ENCODE measurements around the gene BCAN. TPM values are rescaled to one million over a fixed set of nuclear protein-coding genes. Genes with fewer than 3 reads are reported as not detected.

BCAN gene
- total RNA-seq, 4 donors from 2014 or later: not detected

DNA sequence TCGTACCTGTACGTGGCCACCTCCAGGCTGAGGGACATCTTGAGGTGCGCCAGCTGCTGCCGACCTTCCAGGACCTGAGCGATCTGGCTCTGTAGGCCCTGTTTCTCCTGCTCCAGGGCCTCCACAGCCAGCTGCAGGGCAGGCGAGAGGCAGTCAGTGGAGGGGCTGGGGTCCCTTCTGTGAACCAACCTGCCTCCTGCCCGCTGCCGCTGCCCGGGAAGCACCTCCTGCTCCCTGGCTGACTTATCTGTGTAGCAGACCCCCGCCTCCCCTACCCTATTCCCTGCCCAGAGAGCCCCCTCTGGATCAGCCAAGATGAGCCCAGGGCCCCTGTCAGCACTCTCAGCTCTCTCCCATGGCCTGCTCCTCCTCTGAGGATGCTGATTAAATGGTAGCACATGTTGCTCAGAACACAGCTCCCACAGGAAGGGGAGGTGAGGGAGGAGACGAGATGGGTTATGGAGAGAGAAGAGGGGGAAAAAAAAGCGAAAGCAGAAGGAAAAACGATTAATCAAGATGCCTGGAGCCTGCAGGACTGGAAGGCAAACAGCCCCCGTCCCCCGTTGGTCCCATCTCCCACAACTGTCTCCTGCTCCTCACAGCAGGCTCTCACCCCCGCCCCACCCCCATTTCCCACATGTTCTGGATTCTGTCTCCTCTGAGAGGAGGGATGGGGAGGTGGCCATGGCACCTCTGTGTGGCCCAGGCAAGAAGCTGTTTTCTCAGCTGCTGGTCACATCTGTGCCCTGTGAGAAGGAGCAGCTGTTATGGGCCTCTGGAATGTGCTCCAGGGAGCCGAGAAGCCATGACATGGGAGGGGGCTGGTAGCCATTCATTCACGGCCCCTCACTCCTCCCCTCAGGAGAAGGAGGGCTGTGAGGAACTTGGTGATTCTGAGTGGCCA, 33.5 kb downstream of the BCAN start:
- Histone ChIP-seq H3K27me3 (peaks cover 0 to 90% (median 0%) of the 10 kb centered on the region in 4 donors), H3K4me1 (peaks cover 13 to 45% (median 21%) of the 10 kb centered on the region in 3 donors), H3K4me3 (peak overlapping the region in 3 of 4 donors; percentile 42 to 62 (median 44)), H3K36me3 (peaks cover 0 to 7% (median 0%) of the 10 kb centered on the region in 3 donors), H3K9me3 (no peaks in the 10 kb centered on the region), H3K27ac (peak overlapping the region; percentile 25 to 76 (median 55))
- no peak for DNase-seq
- no peak for TF ChIP-seq POLR2A (IDR thresholded peaks at IDR 0.05)
- TF ChIP-seq, protein P1, sequence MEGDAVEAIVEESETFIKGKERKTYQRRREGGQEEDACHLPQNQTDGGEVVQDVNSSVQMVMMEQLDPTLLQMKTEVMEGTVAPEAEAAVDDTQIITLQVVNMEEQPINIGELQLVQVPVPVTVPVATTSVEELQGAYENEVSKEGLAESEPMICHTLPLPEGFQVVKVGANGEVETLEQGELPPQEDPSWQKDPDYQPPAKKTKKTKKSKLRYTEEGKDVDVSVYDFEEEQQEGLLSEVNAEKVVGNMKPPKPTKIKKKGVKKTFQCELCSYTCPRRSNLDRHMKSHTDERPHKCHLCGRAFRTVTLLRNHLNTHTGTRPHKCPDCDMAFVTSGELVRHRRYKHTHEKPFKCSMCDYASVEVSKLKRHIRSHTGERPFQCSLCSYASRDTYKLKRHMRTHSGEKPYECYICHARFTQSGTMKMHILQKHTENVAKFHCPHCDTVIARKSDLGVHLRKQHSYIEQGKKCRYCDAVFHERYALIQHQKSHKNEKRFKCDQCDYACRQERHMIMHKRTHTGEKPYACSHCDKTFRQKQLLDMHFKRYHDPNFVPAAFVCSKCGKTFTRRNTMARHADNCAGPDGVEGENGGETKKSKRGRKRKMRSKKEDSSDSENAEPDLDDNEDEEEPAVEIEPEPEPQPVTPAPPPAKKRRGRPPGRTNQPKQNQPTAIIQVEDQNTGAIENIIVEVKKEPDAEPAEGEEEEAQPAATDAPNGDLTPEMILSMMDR (IDR thresholded peaks at IDR 0.05): no peak
- intact Hi-C loops (cut with DNase I): no loop called here
- WGBS, 2 donors: 59 to 69% methylated on average over 9 to 12 of the region's 18 CpGs

DNA sequence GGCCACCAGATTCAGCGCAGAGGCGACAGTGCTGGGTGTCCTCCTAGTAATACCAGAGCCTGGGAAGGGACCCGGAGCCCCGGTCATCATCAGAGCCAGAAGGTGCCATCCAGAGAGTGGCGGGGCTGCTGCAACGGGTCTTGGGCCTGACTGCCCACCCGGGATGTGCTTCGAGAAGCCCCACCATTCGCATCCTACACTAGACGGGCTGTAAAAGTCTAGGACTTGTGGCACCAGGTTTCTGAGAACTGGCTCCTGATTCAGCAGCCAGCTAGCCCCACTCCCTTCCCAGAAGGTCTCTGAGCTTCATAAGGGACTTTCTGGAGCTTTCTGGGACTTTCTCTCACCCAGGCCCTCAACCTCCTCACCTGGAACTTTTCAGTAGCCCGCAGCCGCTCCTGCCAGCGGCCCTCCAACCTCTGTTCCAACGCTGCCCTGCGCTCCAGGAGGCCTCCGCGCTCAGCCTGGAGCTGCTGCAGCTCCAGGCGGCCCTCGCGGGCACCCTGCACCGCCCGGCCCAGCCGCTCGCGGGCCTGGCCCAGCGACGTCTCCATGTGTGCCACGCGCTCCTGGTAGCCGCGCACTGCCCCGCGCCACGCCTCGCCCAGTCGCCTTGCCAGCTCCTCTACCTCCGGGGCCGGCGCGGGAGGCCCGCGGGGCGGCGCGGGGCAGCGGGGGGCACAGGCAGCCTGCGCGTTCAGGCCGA, 34.4 kb downstream of the BCAN start:
- Histone ChIP-seq H3K9me3 (no peaks in the 10 kb centered on the region), H3K4me1 (peaks cover 13 to 45% (median 21%) of the 10 kb centered on the region in 3 donors), H3K27me3 (peaks cover 0 to 93% (median 0%) of the 10 kb centered on the region in 4 donors), H3K27ac (peak overlapping the region; percentile 25 to 76 (median 65)), H3K4me3 (peak overlapping the region; percentile 13 to 62 (median 43)), H3K36me3 (peaks cover 0 to 7% (median 0%) of the 10 kb centered on the region in 3 donors)
- intact Hi-C loops (cut with DNase I): no loop called here
- 15 to 45% methylated on average over 10 to 14 of the region's 49 CpGs for WGBS, 2 donors
- no peak for DNase-seq
- TF ChIP-seq, protein P1 (IDR thresholded peaks at IDR 0.05): no peak

DNA sequence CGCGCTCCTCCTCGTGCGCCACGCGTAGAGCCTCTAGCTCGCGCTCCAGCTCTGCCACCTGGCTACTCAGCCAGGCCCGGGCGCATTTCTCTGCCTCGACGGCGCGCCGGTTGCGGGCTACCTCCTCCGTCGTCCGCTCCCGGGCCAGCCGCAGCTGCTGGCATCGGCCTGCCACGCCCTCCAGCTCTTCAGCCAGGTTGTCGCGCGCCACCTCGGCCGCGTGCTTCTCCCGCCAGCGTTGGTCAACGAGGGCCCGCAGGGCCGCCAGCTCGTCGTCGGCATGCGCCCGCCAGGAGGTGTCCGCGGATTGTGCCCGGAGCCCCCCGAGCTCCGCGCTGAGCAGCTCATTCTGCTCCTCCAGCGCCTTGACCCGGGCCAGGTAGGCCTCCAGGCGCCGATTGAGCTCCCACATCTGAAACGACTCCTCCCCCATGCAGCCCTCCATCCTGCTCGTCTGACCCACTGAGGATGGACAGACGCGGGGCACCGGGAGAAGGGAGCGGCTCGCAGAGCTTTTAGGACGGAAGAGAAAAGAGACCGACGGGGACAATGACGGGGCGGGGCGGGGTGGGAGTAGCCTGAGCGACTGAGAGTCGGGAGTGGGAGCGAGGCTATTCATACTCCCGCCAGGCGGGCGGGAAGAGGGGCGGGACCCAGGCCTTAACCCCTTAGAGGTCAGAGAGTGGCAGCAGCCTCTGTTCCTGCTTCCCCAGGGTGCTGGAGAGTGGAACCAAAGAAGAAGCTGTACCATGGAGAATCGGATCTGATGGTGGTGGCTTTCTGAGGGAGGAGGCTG, 35.1 kb downstream of the BCAN start, which contains the start of gene NES:
NES (minus strand) TSS at position 588 of the 796 bp plus-strand sequence; CDS start at position 445, 143 bp downstream.
- H3K36me3 ChIP-seq: peaks cover 0 to 7% (median 0%) of the 10 kb centered on the region in 3 donors
- peak within 1 kb of the TSS; percentile 25 to 76 (median 65) for H3K27ac ChIP-seq
- peaks cover 13 to 45% (median 21%) of the 10 kb centered on the region in 3 donors for H3K4me1 ChIP-seq
- TF ChIP-seq POLR2A (IDR thresholded peaks at IDR 0.05): no peak
- TF ChIP-seq, protein P1 (IDR thresholded peaks at IDR 0.05): no peak
- no peak for DNase-seq
- intact Hi-C loops (cut with DNase I): no loop called here
- no peaks in the 10 kb centered on the region for H3K9me3 ChIP-seq
- H3K27me3 ChIP-seq: peaks cover 0 to 97% (median 0%) of the 10 kb centered on the region in 4 donors
- WGBS, 2 donors: 0 to 10% methylated on average over 2 to 10 of the region's 70 CpGs
- peak within 1 kb of the TSS; percentile 13 to 62 (median 43) for H3K4me3 ChIP-seq

- no peak for DNase-seq
- TF ChIP-seq POLR2A (IDR thresholded peaks at IDR 0.05): no peak
- TF ChIP-seq, protein P1 (IDR thresholded peaks at IDR 0.05): peak; percentile 72 to 89 (median 78)
- Histone ChIP-seq H3K27ac (peak overlapping the region in 3 of 4 donors; percentile 63 to 76 (median 67)), H3K4me3 (peak overlapping the region; percentile 13 to 62 (median 43)), H3K36me3 (peaks cover 0 to under 1% (median 0%) of the 10 kb centered on the region in 3 donors), H3K4me1 (peaks cover 13 to 45% (median 21%) of the 10 kb centered on the region in 3 donors), H3K27me3 (peaks cover 0 to 93% (median 0%) of the 10 kb centered on the region in 4 donors), H3K9me3 (no peaks in the 10 kb centered on the region)
- intact Hi-C loops (cut with DNase I): no loop called here
- 3% methylated on average over 21 to 22 of the region's 22 CpGs for WGBS, 2 donors
These were observed 36.0 kb downstream of the BCAN start for GRCh38 chr1:156677616-156678596.
